Body of pancreas (tissue), 4 donors: ENCODE results near the gene GALNTL6. TPM values are rescaled to one million over a fixed set of nuclear protein-coding genes. Genes with fewer than 3 reads are reported as not detected.

Experiments
- ATAC-seq: fragments of 150-250 bp; one replicate; pipeline ENCODE4 v1.9.1; 2016
- DNase-seq, 4 donors: peaks; one replicate each; pipeline ENCODE4 v3.0.0-alpha.2; 2019
- H3K27ac ChIP-seq, 4 donors: fragments of 200-600 bp; sonication (generic); 1 replicate in 3 of 4; 2 replicates in 1 of 4; pipeline versions ENCODE4 v1.5.1 to v1.6.1; 2016 to 2019; ENCODE audit warnings: mild to moderate bottlenecking in 1 of 4, mixed read lengths in 1 of 4, moderate library complexity in 1 of 4
- H3K27me3 ChIP-seq, 2 donors: fragments of 200-600 bp; sonication (generic); one replicate each; pipeline ENCODE4 v1.6.0; 2016; ENCODE audit warnings: mild to moderate bottlenecking in 1 of 2
- H3K36me3 ChIP-seq, 2 donors: fragments of 200-600 bp; sonication (generic); replicated peaks in 1 of 2; 2 replicates each; pipeline ENCODE4 v1.5.1; 2016; ENCODE audit warnings: low read depth in 2 of 2; ENCODE audit not compliant: insufficient read depth in 1 of 2
- H3K4me1 ChIP-seq: fragments of 200-600 bp; sonication (generic); one replicate; pipeline ENCODE4 v1.6.0; 2016
- H3K4me3 ChIP-seq, 2 donors: fragments of 200-600 bp; sonication (generic); 1 replicate in 1 of 2; 2 replicates in 1 of 2; pipeline ENCODE4 v1.5.1; 2016 to 2019
- H3K9me3 ChIP-seq, 3 donors: fragments of 200-600 bp; sonication (generic); 1 replicate in 2 of 3; 2 replicates in 1 of 3; pipeline ENCODE4 v1.5.1; 2016
- CTCF ChIP-seq, 7 experiments: fragments of 450-650 bp in 4 of 7; fragments of 200-600 bp in 3 of 7; sonication (generic) in 3 of 7; IDR thresholded peaks; one replicate each; pipeline ENCODE4 v1.5.1; 2016 to 2019; ENCODE audit warnings: antibody characterized with exemption in 7 of 7
- POLR2A ChIP-seq, 3 donors: fragments of 450-650 bp; IDR thresholded peaks; one replicate each; pipeline ENCODE4 v1.6.1; 2016; ENCODE audit warnings: antibody characterized with exemption in 3 of 3, mild to moderate bottlenecking in 2 of 3
- WGBS, 2 donors: methylation state at CpG; one replicate each; pipeline ENCODE4 v1.1.5; 2017; 5-methylcytosine and 5-hydroxymethylcytosine counted together
- intact Hi-C: fragments of 100-400 bp; cut with DNase I; formaldehyde crosslinking; loops from one replicate; pipeline ENCODE4 v1.15.1; 2023
- total RNA-seq, 2 donors: library from RNA; depleted of rRNA; stranded (reverse); fragments of >200 nt; gene quantifications; one replicate each; pipeline ENCODE4 v1.1.0, GENCODE V29; 2016

The GALNTL6 gene
- total RNA-seq, 2 donors from 2014 or later = 0.26 TPM; not detected in 1

GRCh38 chr4:173073939-173074500, 1260.8 kb downstream of the GALNTL6 start:
- TF ChIP-seq CTCF (IDR thresholded peaks at IDR 0.05) = no peak
- no peak for DNase-seq
- no peaks in the 10 kb centered on the region for H3K9me3 ChIP-seq
- peak; percentile 8 for ATAC-seq
- 25 to 33% methylated on average over 1 of the region's 1 CpG for WGBS, 2 donors
- H3K4me1 ChIP-seq = peaks cover 27% of the 10 kb centered on the region
- no peak overlapping the region for H3K4me3 ChIP-seq
- H3K27ac ChIP-seq = peak overlapping the region; percentile 13 to 79 (median 66)
- H3K27me3 ChIP-seq = no peaks in the 10 kb centered on the region
- no peaks in the 10 kb centered on the region for H3K36me3 ChIP-seq
- intact Hi-C loops = no loop called here

- H3K4me3 ChIP-seq = no peak overlapping the region
- intact Hi-C loops = no loop called here
- 46 to 55% methylated on average over 3 of the region's 3 CpGs for WGBS, 2 donors
- H3K27ac ChIP-seq = peak overlapping the region; percentile 13 to 79 (median 66)
- no peaks in the 10 kb centered on the region for H3K36me3 ChIP-seq
- DNase-seq = peak; percentile 52 to 84 (median 73)
- H3K27me3 ChIP-seq = no peaks in the 10 kb centered on the region
- TF ChIP-seq POLR2A (IDR thresholded peaks at IDR 0.05) (peak in 1 of 3 donors; percentile 32), CTCF (IDR thresholded peaks at IDR 0.05) (no peak)
- ATAC-seq = peak; percentile 96
- no peaks in the 10 kb centered on the region for H3K9me3 ChIP-seq
- peaks cover 27% of the 10 kb centered on the region for H3K4me1 ChIP-seq
Observed at GRCh38 chr4:173074501-173074946, 1261.3 kb downstream of the GALNTL6 start.

GRCh38 chr4:173076903-173077634, 1263.9 kb downstream of the GALNTL6 start:
- Histone ChIP-seq H3K9me3 (no peaks in the 10 kb centered on the region), H3K27me3 (no peaks in the 10 kb centered on the region), H3K4me1 (peaks cover 27% of the 10 kb centered on the region), H3K4me3 (no peak overlapping the region), H3K27ac (no peak overlapping the region), H3K36me3 (no peaks in the 10 kb centered on the region)
- intact Hi-C loops = no loop called here
- DNase-seq = no peak
- no peak for TF ChIP-seq POLR2A (IDR thresholded peaks at IDR 0.05)
- no peak for TF ChIP-seq CTCF (IDR thresholded peaks at IDR 0.05)
- 89 to 92% methylated on average over 3 of the region's 3 CpGs for WGBS, 2 donors
- no peak for ATAC-seq

- Histone ChIP-seq H3K27me3 (no peaks in the 10 kb centered on the region), H3K9me3 (no peaks in the 10 kb centered on the region), H3K27ac (no peak overlapping the region), H3K36me3 (no peaks in the 10 kb centered on the region), H3K4me1 (no peaks in the 10 kb centered on the region), H3K4me3 (no peak overlapping the region)
- DNase-seq (no peak), ATAC-seq (no peak)
- intact Hi-C loops = no loop called here
- TF ChIP-seq CTCF (IDR thresholded peaks at IDR 0.05) = no peak
- TF ChIP-seq POLR2A (IDR thresholded peaks at IDR 0.05) = no peak
Observed at GRCh38 chr4:173088144-173088543, 1274.9 kb downstream of the GALNTL6 start.
